Endothelial cell of umbilical vein (primary cell): ENCODE measurements around the gene ALDH1A3. TPM values are rescaled to one million over a fixed set of nuclear protein-coding genes. Genes with fewer than 3 reads are reported as not detected.

Experiments used
- BruUV-seq: library from RNA; stranded (reverse); fragments of 400-500 nt; replicated peaks from 2 replicates; lab custom pipeline; 2021; lab: Mats Ljungman, UMichigan
- CTCF ChIA-PET: fragments of 300-600, 350-600 bp; sonication (Branson Sonifier 250); formaldehyde crosslinking; loops from one replicate; lab custom pipeline; 2021; ENCODE audit warnings: antibody characterized with exemption, inconsistent platforms; lab: Charles Lee
- POLR2A ChIA-PET: fragments of 300-600, 350-600 bp; sonication (Branson Sonifier 250); formaldehyde crosslinking; loops from one replicate; lab custom pipeline; 2021; ENCODE audit warnings: antibody characterized with exemption, inconsistent platforms; lab: Charles Lee
- DNase-seq: peaks from one replicate; pipeline ENCODE4 v3.0.0-alpha.2; 2011; ENCODE audit warnings: low read depth, low spot score
- FAIRE-seq: peaks from 2 replicates; lab custom pipeline; 2011; peaks lifted over from hg19 to GRCh38; lab: Jason Lieb, UNC
- H2AFZ ChIP-seq: 2 replicates; pipeline ENCODE4 v1.6.0; 2012; ENCODE audit warnings: low read depth, low read length, control low read depth, inconsistent platforms
- H3K27ac ChIP-seq: 2 replicates; pipeline ENCODE4 v1.5.1; 2011; ENCODE audit warnings: low read depth, mild to moderate bottlenecking, control low read depth, low read length, moderate library complexity; ENCODE audit not compliant: insufficient read depth
- H3K27me3 ChIP-seq, 2 experiments: 2 replicates each; pipeline versions ENCODE4 v1.6.0 to v1.6.1; 2011; ENCODE audit warnings: low read length in 2 of 2, mixed read lengths in 1 of 2; ENCODE audit not compliant: control insufficient read depth in 2 of 2, insufficient read depth in 2 of 2
- H3K36me3 ChIP-seq, 2 experiments: 2 replicates in 1 of 2; 3 replicates in 1 of 2; pipeline ENCODE4 v1.5.1; 2011; ENCODE audit warnings: low read length in 2 of 2, mild to moderate bottlenecking in 1 of 2, moderate library complexity in 1 of 2; ENCODE audit not compliant: control insufficient read depth in 2 of 2, insufficient read depth in 2 of 2; ENCODE audit errors: extremely low read depth in 1 of 2
- H3K4me1 ChIP-seq: 3 replicates; pipeline ENCODE4 v1.5.1; 2011; ENCODE audit warnings: mild to moderate bottlenecking, low read length; ENCODE audit not compliant: control insufficient read depth, insufficient read depth; ENCODE audit errors: extremely low read depth
- H3K4me2 ChIP-seq: 2 replicates; pipeline ENCODE4 v1.6.1; 2011; ENCODE audit warnings: low read length, control low read depth, mixed read lengths; ENCODE audit not compliant: insufficient read depth
- H3K4me3 ChIP-seq, 3 experiments: fragments of 200-600 bp in 1 of 3; sonication (generic), shearing (Covaris generic) in 1 of 3; replicated peaks in 1 of 3; 2 replicates each; pipeline ENCODE4 v1.5.1; 2011 to 2016; ENCODE audit warnings: control low read depth in 3 of 3, low read length in 3 of 3, mild to moderate bottlenecking in 2 of 3, inconsistent platforms in 1 of 3, low read depth in 1 of 3, moderate library complexity in 1 of 3; ENCODE audit not compliant: insufficient read depth in 1 of 3
- H3K79me2 ChIP-seq: 2 replicates; pipeline ENCODE4 v1.6.0; 2012; ENCODE audit warnings: low read length, inconsistent platforms; ENCODE audit not compliant: control insufficient read depth, insufficient read depth
- H3K9ac ChIP-seq: replicated peaks from 2 replicates; pipeline ENCODE3; 2011; ENCODE audit warnings: low read length, control low read depth; ENCODE audit not compliant: insufficient read depth; ENCODE audit errors: extremely low read depth
- H3K9me1 ChIP-seq: replicated peaks from 3 replicates; pipeline ENCODE4 v1.6.0; 2011; ENCODE audit warnings: mild to moderate bottlenecking, low read length; ENCODE audit not compliant: control insufficient read depth, insufficient read depth; ENCODE audit errors: extremely low read depth
- H3K9me3 ChIP-seq: replicated peaks from 2 replicates; pipeline ENCODE4 v1.5.1; 2012; ENCODE audit warnings: low read length, inconsistent platforms; ENCODE audit not compliant: control insufficient read depth, insufficient read depth
- H4K20me1 ChIP-seq: replicated peaks from 2 replicates; pipeline ENCODE3; 2011; ENCODE audit warnings: mild to moderate bottlenecking, low read length; ENCODE audit not compliant: control insufficient read depth, insufficient read depth; ENCODE audit errors: extremely low read depth
- CTCF ChIP-seq, 2 donors: IDR thresholded peaks; 1 replicate in 1 of 2; 2 replicates in 1 of 2; pipeline ENCODE4 v1.5.1; 2011; ENCODE audit warnings: low read length in 2 of 2, mild to moderate bottlenecking in 2 of 2, moderate library complexity in 2 of 2, control low read depth in 1 of 2, inconsistent platforms in 1 of 2, low read depth in 1 of 2; ENCODE audit not compliant: insufficient read depth in 1 of 2; ENCODE audit errors: extremely low read depth in 1 of 2
- EZH2 ChIP-seq: IDR thresholded peaks from 2 replicates; pipeline ENCODE4 v1.6.1; 2012; ENCODE audit warnings: borderline replicate concordance, low read depth, mild to moderate bottlenecking, moderate library complexity, low read length, inconsistent platforms; ENCODE audit not compliant: severe bottlenecking
- FOS ChIP-seq: IDR thresholded peaks from 2 replicates; pipeline ENCODE4 v1.6.1; 2011; ENCODE audit warnings: mild to moderate bottlenecking, low read length, moderate library complexity, borderline replicate concordance; ENCODE audit not compliant: insufficient read depth
- GATA2 ChIP-seq: IDR thresholded peaks from 2 replicates; pipeline ENCODE4 v1.7.0; 2011; ENCODE audit warnings: low read depth, mild to moderate bottlenecking, moderate library complexity, mixed read lengths, low read length; ENCODE audit not compliant: insufficient read length, insufficient read depth
- JUN ChIP-seq: IDR thresholded peaks from 2 replicates; pipeline ENCODE4 v1.6.1; 2011; ENCODE audit warnings: borderline replicate concordance, low read depth; ENCODE audit not compliant: insufficient read length, insufficient read depth
- MAX ChIP-seq: IDR thresholded peaks from 2 replicates; pipeline ENCODE4 v1.6.1; 2011; ENCODE audit not compliant: insufficient read depth, insufficient read length
- MYC ChIP-seq: IDR thresholded peaks from one replicate; pipeline ENCODE4 v1.6.1; 2011; ENCODE audit warnings: mild to moderate bottlenecking, low read depth, low read length
- POLR2A ChIP-seq: IDR thresholded peaks from 2 replicates; pipeline ENCODE4 v1.6.1; 2012; ENCODE audit warnings: low read depth, mild to moderate bottlenecking, control low read depth, low read length
- POLR2AphosphoS5 ChIP-seq: IDR thresholded peaks from 2 replicates; pipeline ENCODE4 v1.6.1; 2012; ENCODE audit warnings: low read depth, mild to moderate bottlenecking, control low read depth, low read length, moderate library complexity; ENCODE audit not compliant: insufficient read depth
- dilution Hi-C: fragments of 300-500 bp; cut with MboI; formaldehyde crosslinking; loops from one replicate; pipeline ENCODE4 v1.15.0; 2019; ENCODE audit warnings: low sequenced_read_pairs; ENCODE audit not compliant: extremely low pct_ligation_motif_present
- intact Hi-C: fragments of 100-400 bp; cut with micrococcal nuclease; formaldehyde crosslinking; loops from one replicate; pipeline ENCODE4 v1.10.0; 2022
- polyA plus RNA-seq, 4 experiments: library from polyadenylated mRNA; depleted of rRNA in 3 of 4; stranded (reverse) in 3 of 4; unstranded in 1 of 4; fragments of >200 nt; gene quantifications; 2 replicates each; pipeline versions ENCODE4 v1.2.1 to v1.2.3, GENCODE V29; 2011 to 2012; ENCODE audit warnings: missing spikeins in 1 of 4
- total RNA-seq: library from RNA; stranded (reverse); gene quantifications from 2 replicates; pipeline ENCODE4 v1.2.3, GENCODE V29; 2021

The ALDH1A3 gene
- total and polyA plus RNA-seq, 2 donors (not counting 3 experiments of a cell fraction or from before 2014, with no cell fraction given), result 2.8 to 5.8 TPM

DNA sequence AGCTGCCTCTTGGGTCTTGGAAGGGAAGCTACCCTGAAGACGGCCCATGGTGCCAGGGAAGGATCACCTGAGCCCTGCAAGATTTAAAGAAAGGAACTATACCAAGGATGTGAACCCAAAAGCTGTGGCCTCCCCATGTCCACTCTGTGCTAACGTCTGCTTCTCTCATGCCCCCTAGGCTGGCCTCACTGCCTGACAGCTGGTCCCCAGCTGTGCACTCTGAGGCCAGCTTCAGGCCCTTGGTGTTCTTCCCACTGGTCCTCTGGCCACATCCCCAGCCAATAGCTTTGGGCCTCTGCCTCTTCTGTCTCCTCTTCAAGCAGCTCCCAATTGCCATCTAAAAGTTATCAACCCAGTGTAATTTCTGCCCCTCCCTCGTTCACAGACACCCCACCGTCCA is 34.3 kb downstream of the ALDH1A3 start:
- H3K9me3 ChIP-seq, result no peaks in the 10 kb centered on the region
- no peak overlapping the region for H3K4me3 ChIP-seq
- no peaks in the 10 kb centered on the region for H3K9me1 ChIP-seq
- H3K4me2 ChIP-seq, result no peak overlapping the region
- H3K27me3 ChIP-seq, result no peaks in the 10 kb centered on the region
- no peak for FAIRE-seq
- BruUV-seq, result no TSS peak
- dilution Hi-C loops, result no loop called here
- POLR2A ChIA-PET, result no interaction called here
- no peaks in the 10 kb centered on the region for H4K20me1 ChIP-seq
- intact Hi-C loops, result no loop called here
- H3K79me2 ChIP-seq, result no peaks in the 10 kb centered on the region
- no peak overlapping the region for H2AFZ ChIP-seq
- peaks cover 9% of the 10 kb centered on the region for H3K4me1 ChIP-seq
- TF ChIP-seq MAX, result no peak
- no peak for TF ChIP-seq JUN
- CTCF ChIA-PET, result interaction anchor here (0.8 to 9.2 kb wide), 2 partner anchors 89 to 95 kb away, joined by 3 to 371 read pairs; no protein-coding TSS in a partner anchor
- no peak overlapping the region for H3K9ac ChIP-seq
- DNase-seq, result no peak
- H3K36me3 ChIP-seq, result no peaks in the 10 kb centered on the region
- H3K27ac ChIP-seq, result no peak overlapping the region

DNA sequence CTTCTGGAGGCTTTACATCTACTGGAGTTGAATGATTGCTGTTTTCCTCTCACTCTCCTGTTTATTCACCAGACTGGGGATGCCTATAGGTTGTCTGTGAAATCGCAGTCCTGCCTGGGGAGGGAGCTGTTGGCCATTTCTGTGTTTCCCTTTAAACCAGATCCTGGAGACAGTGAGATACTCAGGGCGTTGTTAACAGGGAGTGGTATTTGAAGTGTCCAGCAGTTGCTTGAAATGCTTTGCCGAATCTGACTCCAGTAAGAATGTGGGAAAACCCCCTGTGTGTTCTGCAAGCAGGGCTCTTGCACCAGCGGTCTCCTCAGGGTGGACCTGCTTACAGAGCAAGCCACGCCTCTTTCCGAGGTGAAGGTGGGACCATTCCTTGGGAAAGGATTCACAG is 35.2 kb downstream of the ALDH1A3 start:
- FAIRE-seq (no peak), DNase-seq (no peak)
- Histone ChIP-seq H3K36me3 (no peaks in the 10 kb centered on the region), H3K79me2 (peaks cover 2% of the 10 kb centered on the region), H3K27me3 (no peaks in the 10 kb centered on the region), H3K4me2 (no peak overlapping the region), H3K4me1 (peaks cover 9% of the 10 kb centered on the region), H3K9me1 (no peaks in the 10 kb centered on the region), H2AFZ (no peak overlapping the region), H3K4me3 (no peak overlapping the region), H3K9ac (no peak overlapping the region), H3K27ac (no peak overlapping the region), H4K20me1 (no peaks in the 10 kb centered on the region), H3K9me3 (no peaks in the 10 kb centered on the region)
- ChIA-PET POLR2A (no interaction called here), CTCF (interaction anchor here (4.9 to 9.2 kb wide), 2 partner anchors 12 to 94 kb away, joined by 53 to 371 read pairs; no protein-coding TSS in a partner anchor)
- intact Hi-C loops (no loop called here), dilution Hi-C loops (no loop called here)
- TF ChIP-seq MAX, result no peak
- TF ChIP-seq POLR2A, result no peak
- TF ChIP-seq JUN, result no peak
- no peak for TF ChIP-seq CTCF (IDR thresholded peaks at IDR 0.05; ENCODE audit: extremely low read depth in 1 of 2, insufficient read depth in 1 of 2, low read depth in 1 of 2, low read length in 2 of 2)
- TF ChIP-seq FOS, result no peak
- no peak for TF ChIP-seq EZH2
- no peak for TF ChIP-seq POLR2AphosphoS5
- no peak for TF ChIP-seq GATA2
- TF ChIP-seq MYC, result no peak
- BruUV-seq, result no TSS peak
